ENCODE data around the gene WNT4. TPM values are rescaled to one million over a fixed set of nuclear protein-coding genes. Genes with fewer than 3 reads are reported as not detected.

Gene WNT4
- total and polyA plus RNA-seq, 2 experiments from 2014 or later, result 0.05 to 0.32 TPM

DNA sequence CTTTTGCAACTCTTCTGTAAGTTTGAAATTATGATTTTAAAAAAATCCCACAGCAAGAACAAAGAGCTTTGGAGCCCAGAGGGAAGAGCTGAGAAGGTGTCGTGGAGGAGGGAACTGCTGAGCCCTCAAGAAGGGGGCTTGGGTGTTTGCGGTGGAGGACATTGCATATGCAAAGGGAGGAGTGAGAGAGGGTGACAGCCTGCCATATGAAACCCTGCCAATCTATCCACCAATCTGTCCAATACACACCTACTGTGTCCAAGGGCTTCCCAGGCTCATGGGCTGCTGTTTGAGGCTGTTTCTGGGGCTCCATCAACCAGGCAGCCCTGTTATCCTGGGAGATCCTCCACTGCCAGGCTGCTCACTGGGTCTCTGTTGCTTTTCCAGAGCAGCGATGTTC, 15.2 kb downstream of the WNT4 start:
- H3K9me2 ChIP-seq (ENCODE audit: insufficient read depth), result no peaks in the 10 kb centered on the region
- H3K27ac ChIP-seq, result no peak overlapping the region
- in situ Hi-C loops (cut with MboI), result no loop called here
- TF ChIP-seq EZH2phosphoT487 (IDR thresholded peaks at IDR 0.05; ENCODE audit: insufficient read depth, low read depth) (no peak), EZH2 (IDR thresholded peaks at IDR 0.05; ENCODE audit: insufficient read depth, poor library complexity, severe bottlenecking) (no peak)
- H3K4me1 ChIP-seq (ENCODE audit: insufficient read depth), result peaks cover 8% of the 10 kb centered on the region
- no peaks in the 10 kb centered on the region for H3K9me3 ChIP-seq (ENCODE audit: low read depth)
- no peak overlapping the region for H3K9ac ChIP-seq
- no peaks in the 10 kb centered on the region for H3K27me3 ChIP-seq (replicated peaks; ENCODE audit: insufficient read depth)
- H3K4me2 ChIP-seq (ENCODE audit: unreplicated experiment), result no peak overlapping the region
- 0 out of 2 replicates have a peak, but pooled peaks cover 6% of the 10 kb centered on the region for H3F3A ChIP-seq (ENCODE audit: insufficient read depth)
- H2AFZ ChIP-seq, result no peak overlapping the region
- H3K79me2 ChIP-seq (ENCODE audit: insufficient read depth), result no peaks in the 10 kb centered on the region
- no peak for DNase-seq
- 69 to 71% methylated on average over 3 of the region's 3 CpGs for whole genome bisulfite sequencing, 2 experiments (ENCODE audit: low coverage in 1 of 2, low lambda C conversion rate in 2 of 2, missing lambda C conversion rate in 2 of 2)
- H4K20me1 ChIP-seq (ENCODE audit: insufficient read depth), result no peaks in the 10 kb centered on the region
- no peaks in the 10 kb centered on the region for H3K36me3 ChIP-seq (ENCODE audit: low read depth)
- H3K4me3 ChIP-seq, result no peak overlapping the region

DNA sequence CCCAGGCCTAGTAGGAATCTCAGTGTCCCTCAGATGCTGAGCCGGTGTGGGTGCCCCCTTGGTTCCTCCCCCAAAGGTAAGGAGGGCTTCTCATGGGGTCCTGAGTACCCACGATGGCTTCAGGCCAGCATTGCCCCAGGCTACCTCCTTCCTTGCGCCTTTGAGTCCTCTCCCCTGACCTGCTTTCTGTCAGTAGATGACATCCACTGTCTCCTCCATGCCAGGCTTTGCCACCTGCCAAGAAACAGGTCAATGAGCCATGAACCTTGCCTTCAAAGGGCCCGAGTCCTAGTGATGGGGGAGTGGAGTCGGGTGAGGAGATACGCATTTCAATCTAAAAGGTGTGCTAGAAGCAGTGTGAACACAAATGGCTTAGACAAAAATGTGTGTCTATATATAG, 15.6 kb downstream of the WNT4 start:
- Histone ChIP-seq H3K36me3 (ENCODE audit: low read depth) (no peaks in the 10 kb centered on the region), H3K4me1 (ENCODE audit: insufficient read depth) (peaks cover 3% of the 10 kb centered on the region; the same call in 1 of the 2 replicates)
- DNase-seq, result no peak

DNA sequence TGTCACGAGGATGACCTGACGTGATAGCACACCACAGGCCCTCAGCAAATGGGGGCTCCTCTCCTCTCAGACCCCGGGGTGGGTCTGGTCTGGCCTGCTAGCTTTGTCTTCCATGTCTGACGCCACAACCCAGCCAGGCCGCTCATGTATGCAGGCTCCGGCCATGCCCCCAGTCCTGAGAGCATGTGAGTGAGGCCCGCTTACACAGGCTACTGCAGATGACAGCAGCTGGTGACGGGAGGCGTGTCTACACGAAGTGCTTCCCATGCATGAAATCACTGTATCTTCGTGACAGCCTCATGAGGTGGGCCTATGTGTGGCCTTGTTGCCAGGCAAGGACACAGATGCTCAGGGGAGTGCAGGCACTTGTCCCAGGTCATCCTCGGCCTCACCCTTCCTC, 16.4 kb downstream of the WNT4 start:
- Histone ChIP-seq H3K4me2 (ENCODE audit: unreplicated experiment) (no peak overlapping the region), H3F3A (ENCODE audit: insufficient read depth) (0 out of 2 replicates have a peak, but pooled peaks cover 6% of the 10 kb centered on the region), H3K36me3 (ENCODE audit: low read depth) (no peaks in the 10 kb centered on the region), H3K27me3 (replicated peaks; ENCODE audit: insufficient read depth) (no peaks in the 10 kb centered on the region), H3K9ac (no peak overlapping the region), H3K4me3 (no peak overlapping the region), H3K9me3 (ENCODE audit: low read depth) (no peaks in the 10 kb centered on the region), H2AFZ (no peak overlapping the region), H3K27ac (no peak overlapping the region), H3K4me1 (ENCODE audit: insufficient read depth) (no peaks in the 10 kb centered on the region), H3K79me2 (ENCODE audit: insufficient read depth) (no peaks in the 10 kb centered on the region), H3K9me2 (ENCODE audit: insufficient read depth) (no peaks in the 10 kb centered on the region), H4K20me1 (ENCODE audit: insufficient read depth) (no peaks in the 10 kb centered on the region)
- no peak for DNase-seq
- no peak for TF ChIP-seq EZH2phosphoT487 (IDR thresholded peaks at IDR 0.05; ENCODE audit: insufficient read depth, low read depth)
- TF ChIP-seq EZH2 (IDR thresholded peaks at IDR 0.05; ENCODE audit: insufficient read depth, poor library complexity, severe bottlenecking), result no peak
- 91 to 92% methylated on average over 11 to 12 of the region's 12 CpGs for WGBS, 2 experiments (ENCODE audit: low coverage in 1 of 2, low lambda C conversion rate in 2 of 2, missing lambda C conversion rate in 2 of 2)
- in situ Hi-C loops (cut with MboI), result no loop called here

More for the DNA sequence above, 15.6 kb downstream of the WNT4 start:
- no peak for TF ChIP-seq EZH2phosphoT487 (IDR thresholded peaks at IDR 0.05; ENCODE audit: insufficient read depth, low read depth)
- TF ChIP-seq EZH2 (IDR thresholded peaks at IDR 0.05; ENCODE audit: insufficient read depth, poor library complexity, severe bottlenecking), result no peak
- Histone ChIP-seq H3K9me3 (ENCODE audit: low read depth) (no peaks in the 10 kb centered on the region), H3K4me2 (ENCODE audit: unreplicated experiment) (no peak overlapping the region), H4K20me1 (ENCODE audit: insufficient read depth) (no peaks in the 10 kb centered on the region), H3K9ac (no peak overlapping the region), H3F3A (ENCODE audit: insufficient read depth) (0 out of 2 replicates have a peak, but pooled peaks cover 6% of the 10 kb centered on the region), H3K79me2 (ENCODE audit: insufficient read depth) (no peaks in the 10 kb centered on the region), H2AFZ (no peak overlapping the region), H3K27ac (no peak overlapping the region), H3K4me3 (no peak overlapping the region), H3K27me3 (replicated peaks; ENCODE audit: insufficient read depth) (no peaks in the 10 kb centered on the region), H3K9me2 (ENCODE audit: insufficient read depth) (no peaks in the 10 kb centered on the region)
- WGBS, 2 experiments (ENCODE audit: low coverage in 1 of 2, low lambda C conversion rate in 2 of 2, missing lambda C conversion rate in 2 of 2), result 93 to 97% methylated on average over 6 of the region's 6 CpGs
- in situ Hi-C loops (cut with MboI), result no loop called here

DNA sequence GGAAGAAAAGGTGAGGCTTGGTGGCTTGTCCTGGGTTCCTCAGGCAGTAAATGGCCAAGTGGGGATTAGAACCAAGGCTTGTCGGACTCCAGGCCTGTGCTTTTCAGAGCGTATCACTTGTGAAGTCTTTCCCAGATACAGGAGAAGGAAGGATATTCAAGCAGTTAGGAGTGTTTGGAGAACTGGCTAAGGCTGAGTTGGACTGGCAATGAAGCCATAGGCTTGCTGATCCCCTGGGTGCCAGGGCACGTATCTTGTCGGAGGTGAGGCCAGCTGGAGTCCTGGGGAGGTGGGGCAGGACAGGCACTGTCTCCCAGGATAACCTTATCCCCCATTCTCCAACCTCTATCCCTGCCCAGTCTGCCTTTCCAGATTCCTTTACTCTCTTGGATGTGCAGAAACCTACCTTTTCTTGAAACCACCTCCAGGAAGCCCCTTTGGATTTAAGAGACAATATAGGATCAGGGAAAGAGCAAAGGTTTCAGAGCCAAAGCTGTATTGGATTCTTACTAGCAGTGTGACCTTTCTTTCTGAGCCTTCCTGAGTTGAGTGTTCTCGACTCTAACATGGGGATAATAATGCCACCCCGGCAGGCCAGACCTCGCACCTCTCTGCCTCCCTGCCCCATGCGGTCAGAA, 18.2 kb downstream of the WNT4 start:
- no peak for DNase-seq
- Histone ChIP-seq H3K79me2 (ENCODE audit: insufficient read depth) (no peaks in the 10 kb centered on the region), H3K4me3 (no peak overlapping the region), H3K36me3 (ENCODE audit: low read depth) (no peaks in the 10 kb centered on the region), H3K27ac (no peak overlapping the region), H3K9me3 (ENCODE audit: low read depth) (no peaks in the 10 kb centered on the region), H2AFZ (no peak overlapping the region), H3K9ac (no peak overlapping the region), H3F3A (ENCODE audit: insufficient read depth) (no peaks in the 10 kb centered on the region), H3K4me1 (ENCODE audit: insufficient read depth) (no peaks in the 10 kb centered on the region), H3K4me2 (ENCODE audit: unreplicated experiment) (no peak overlapping the region), H4K20me1 (ENCODE audit: insufficient read depth) (no peaks in the 10 kb centered on the region), H3K27me3 (replicated peaks; ENCODE audit: insufficient read depth) (no peaks in the 10 kb centered on the region), H3K9me2 (ENCODE audit: insufficient read depth) (no peaks in the 10 kb centered on the region)
- in situ Hi-C loops (cut with MboI), result no loop called here
- WGBS, 2 experiments (ENCODE audit: low coverage in 1 of 2, low lambda C conversion rate in 2 of 2, missing lambda C conversion rate in 2 of 2), result 97 to 98% methylated on average over 8 of the region's 8 CpGs
- no peak for TF ChIP-seq EZH2 (IDR thresholded peaks at IDR 0.05; ENCODE audit: insufficient read depth, poor library complexity, severe bottlenecking)
- no peak for TF ChIP-seq EZH2phosphoT487 (IDR thresholded peaks at IDR 0.05; ENCODE audit: insufficient read depth, low read depth)
